Natural killer cell (primary cell): ENCODE results near the gene OTOP2. TPM values are rescaled to one million over a fixed set of nuclear protein-coding genes. Genes with fewer than 3 reads are reported as not detected.

Experiments used
- ATAC-seq, 3 donors: fragments of 150-1000 bp in 2 of 3; fragments of 200-7000 bp in 1 of 3; cut with Tn5 transposase; 1 replicate in 1 of 3; 2 replicates in 2 of 3; pipeline ENCODE4 v1.10.0; 2021; ENCODE audit warnings: mild to moderate bottlenecking in 2 of 3, moderate library complexity in 2 of 3
- DNase-seq, 2 donors: peaks; one replicate each; pipeline versions ENCODE4 v3.0.0 to v3.0.0-alpha.2; 2013 to 2021; ENCODE audit warnings: mixed read lengths in 1 of 2
- H3K27ac ChIP-seq: one replicate; pipeline ENCODE4 v1.5.1; 2013; ENCODE audit warnings: mild to moderate bottlenecking, low read length
- H3K27me3 ChIP-seq: one replicate; pipeline ENCODE4 v1.6.1; 2013; ENCODE audit warnings: low read length; ENCODE audit not compliant: control insufficient read depth, insufficient read depth
- H3K36me3 ChIP-seq: one replicate; pipeline ENCODE4 v1.6.1; 2013; ENCODE audit warnings: low read length; ENCODE audit not compliant: control insufficient read depth, insufficient read depth
- H3K4me1 ChIP-seq: one replicate; pipeline ENCODE4 v1.6.1; 2013; ENCODE audit warnings: low read length; ENCODE audit not compliant: control insufficient read depth, insufficient read depth
- H3K4me3 ChIP-seq: one replicate; pipeline ENCODE4 v1.5.1; 2013; ENCODE audit warnings: low read length
- H3K9me3 ChIP-seq: one replicate; pipeline ENCODE4 v1.6.1; 2013; ENCODE audit warnings: low read length; ENCODE audit not compliant: control insufficient read depth, insufficient read depth
- H3K27ac Mint-ChIP-seq, 2 donors: one replicate each; pipeline ENCODE4 v1.8.0; 2022; ENCODE audit warnings: mild to moderate bottlenecking in 2 of 2, mixed read lengths in 2 of 2, moderate library complexity in 1 of 2
- H3K27me3 Mint-ChIP-seq, 2 donors: one replicate each; pipeline ENCODE4 v1.8.0; 2022; ENCODE audit warnings: low read depth in 2 of 2, mixed read lengths in 2 of 2
- H3K36me3 Mint-ChIP-seq: one replicate; pipeline ENCODE4 v1.8.0; 2022; ENCODE audit warnings: mixed read lengths
- H3K4me1 Mint-ChIP-seq, 2 donors: one replicate each; pipeline ENCODE4 v1.8.0; 2022; ENCODE audit warnings: mixed read lengths in 2 of 2
- H3K4me3 Mint-ChIP-seq: one replicate; pipeline ENCODE4 v1.8.0; 2022; ENCODE audit warnings: mild to moderate bottlenecking, moderate library complexity, mixed read lengths
- H3K9me3 Mint-ChIP-seq, 2 donors: one replicate each; pipeline ENCODE4 v1.8.0; 2022; ENCODE audit warnings: mixed read lengths in 2 of 2
- CTCF ChIP-seq: fragments of 200-600 bp; IDR thresholded peaks from one replicate; pipeline ENCODE4 v1.8.0; 2022; ENCODE audit warnings: antibody characterized with exemption
- WGBS: methylation state at CpG from one replicate; pipeline ENCODE4 v1.1.7; 2013; ENCODE audit warnings: missing lambda C conversion rate; ENCODE audit not compliant: insufficient coverage; 5-methylcytosine and 5-hydroxymethylcytosine counted together
- intact Hi-C: fragments of 100-400 bp; cut with micrococcal nuclease; formaldehyde crosslinking; loops from one replicate; pipeline ENCODE4 v1.14.2; 2022
- total RNA-seq, 4 donors: library from RNA; stranded (reverse); fragments of 120-200 nt in 1 of 4; gene quantifications; one replicate each; pipeline versions ENCODE4 v1.2.3 to v1.2.4, GENCODE V29; 2013 to 2022

OTOP2 gene
- total RNA-seq, 3 donors from 2014 or later (not counting 1 experiment from before 2014, with no cell fraction given) = not detected

- Mint-ChIP-seq H3K27me3 (peaks cover 12 to 22% of the 10 kb centered on the region in 2 donors), H3K4me1 (no peaks in the 10 kb centered on the region), H3K4me3 (no peak overlapping the region), H3K27ac (no peak overlapping the region), H3K36me3 (no peaks in the 10 kb centered on the region), H3K9me3 (no peaks in the 10 kb centered on the region)
- intact Hi-C loops = no loop called here
- H3K9me3 ChIP-seq = no peaks in the 10 kb centered on the region
- ATAC-seq (no peak), DNase-seq (no peak)
- peaks cover 3% of the 10 kb centered on the region for H3K27me3 ChIP-seq
- WGBS = 78% methylated on average over 13 of the region's 13 CpGs
- no peak for TF ChIP-seq CTCF
- H3K4me3 ChIP-seq = no peak overlapping the region
- H3K36me3 ChIP-seq = no peaks in the 10 kb centered on the region
- no peak overlapping the region for H3K27ac ChIP-seq
- H3K4me1 ChIP-seq = no peaks in the 10 kb centered on the region
Observed at GRCh38 chr17:74943808-74944522, 19.9 kb downstream of the OTOP2 start.

GRCh38 chr17:74945543-74945942, 21.5 kb downstream of the OTOP2 start:
- Mint-ChIP-seq H3K4me1 (no peaks in the 10 kb centered on the region), H3K9me3 (no peaks in the 10 kb centered on the region), H3K27me3 (peaks cover 6 to 16% of the 10 kb centered on the region in 2 donors), H3K27ac (no peak overlapping the region), H3K36me3 (no peaks in the 10 kb centered on the region), H3K4me3 (no peak overlapping the region)
- WGBS = 49% methylated on average over 4 of the region's 6 CpGs
- Histone ChIP-seq H3K27ac (no peak overlapping the region), H3K4me3 (no peak overlapping the region), H3K36me3 (no peaks in the 10 kb centered on the region), H3K9me3 (no peaks in the 10 kb centered on the region), H3K27me3 (peaks cover 3% of the 10 kb centered on the region), H3K4me1 (no peaks in the 10 kb centered on the region)
- no peak for DNase-seq
- intact Hi-C loops = no loop called here
- TF ChIP-seq CTCF = no peak
- ATAC-seq = no peak

- no peak for DNase-seq
Observed at GRCh38 chr17:74946641-74947040, 22.6 kb downstream of the OTOP2 start.

More at GRCh38 chr17:74946641-74947040, 22.6 kb downstream of the OTOP2 start:
- H3K4me1 ChIP-seq = no peaks in the 10 kb centered on the region
- H3K27ac ChIP-seq = no peak overlapping the region
- intact Hi-C loops = no loop called here
- Mint-ChIP-seq H3K36me3 (no peaks in the 10 kb centered on the region), H3K27ac (no peak overlapping the region), H3K4me1 (no peaks in the 10 kb centered on the region), H3K27me3 (peaks cover 6 to 12% of the 10 kb centered on the region in 2 donors), H3K4me3 (no peak overlapping the region), H3K9me3 (no peaks in the 10 kb centered on the region)
- H3K27me3 ChIP-seq = no peaks in the 10 kb centered on the region
- no peak for ATAC-seq
- WGBS = 87% methylated on average over 14 of the region's 14 CpGs
- H3K4me3 ChIP-seq = no peak overlapping the region
- H3K36me3 ChIP-seq = no peaks in the 10 kb centered on the region
- H3K9me3 ChIP-seq = no peaks in the 10 kb centered on the region
- no peak for TF ChIP-seq CTCF
